ENCODE results near the gene KIAA0319L. TPM values are rescaled to one million over a fixed set of nuclear protein-coding genes. Genes with fewer than 3 reads are reported as not detected.

KIAA0319L gene
- total RNA-seq, 4 donors from 2014 or later, result 65.8 to 123 (median 111) TPM

DNA sequence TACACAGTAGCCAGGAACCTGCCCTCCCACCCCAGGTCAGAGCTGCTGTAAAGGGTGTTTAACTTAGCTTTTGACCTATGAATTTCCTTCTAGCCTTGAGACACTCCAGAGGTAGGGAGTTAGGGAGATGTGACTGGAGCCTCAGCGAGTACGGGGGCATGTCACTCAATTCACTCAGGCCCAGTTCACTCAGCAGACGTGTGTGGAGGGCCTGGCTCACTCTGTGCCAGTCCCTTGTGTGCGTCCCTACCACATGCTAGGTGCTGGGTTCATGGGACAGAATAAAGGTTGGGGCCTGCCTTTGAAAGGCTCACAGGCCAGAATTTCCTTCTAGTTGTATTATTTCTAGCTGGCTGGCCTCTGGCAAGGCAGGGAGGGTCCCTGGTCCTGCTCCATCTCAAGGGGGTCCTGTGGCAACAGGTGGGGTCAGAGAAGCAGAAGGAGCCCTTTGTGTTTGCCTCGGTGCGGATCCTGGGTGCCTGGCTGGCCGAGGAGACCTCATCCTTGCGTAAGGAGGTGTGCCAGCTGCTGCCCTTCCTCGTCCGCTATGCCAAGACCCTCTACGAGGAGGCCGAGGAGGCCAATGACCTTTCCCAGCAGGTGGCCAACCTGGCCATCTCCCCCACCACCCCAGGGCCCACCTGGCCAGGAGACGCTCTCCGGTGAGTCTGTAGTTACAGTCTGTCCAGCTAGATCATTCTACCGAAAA is 4.9 kb upstream of the KIAA0319L start:
- no peaks in the 10 kb centered on the region for H3K27me3 ChIP-seq
- TF ChIP-seq POLR2A (IDR thresholded peaks at IDR 0.05) (no peak), CTCF (IDR thresholded peaks at IDR 0.05) (no peak)
- intact Hi-C loops (cut with DNase I), result loop anchor here (5.0 to 10.0 kb wide), 2 partner anchors 57 to 210 kb away; no protein-coding TSS in a partner anchor
- H3K4me1 ChIP-seq, result peaks cover 5 to 6% of the 10 kb centered on the region in 2 donors
- DNase-seq, result no peak
- H3K27ac ChIP-seq, result no peak overlapping the region
- H3K9me3 ChIP-seq, result no peaks in the 10 kb centered on the region
- WGBS, 2 donors, result 92 to 95% methylated on average over 10 to 13 of the region's 15 CpGs
- H3K36me3 ChIP-seq, result peaks cover 0 to 3% of the 10 kb centered on the region in 2 donors
- H3K4me3 ChIP-seq (replicated peaks in 1 of 3), result no peak overlapping the region

- TF ChIP-seq POLR2A (IDR thresholded peaks at IDR 0.05), result no peak
- no peak for TF ChIP-seq CTCF (IDR thresholded peaks at IDR 0.05)
- intact Hi-C loops (cut with DNase I), result loop anchor here (5.0 to 10.0 kb wide), 2 partner anchors 57 to 211 kb away; no protein-coding TSS in a partner anchor
- Histone ChIP-seq H3K27me3 (no peaks in the 10 kb centered on the region), H3K4me1 (peaks cover 5 to 8% of the 10 kb centered on the region in 2 donors), H3K4me3 (replicated peaks in 1 of 3) (no peak overlapping the region), H3K36me3 (peaks cover 0 to 3% of the 10 kb centered on the region in 2 donors), H3K9me3 (no peaks in the 10 kb centered on the region), H3K27ac (no peak overlapping the region)
- WGBS, 2 donors, result 85 to 92% methylated on average over 11 of the region's 11 CpGs
- no peak for DNase-seq
These were observed 4.2 kb upstream of the KIAA0319L start for GRCh38 chr1:35561297-35561971.

DNA sequence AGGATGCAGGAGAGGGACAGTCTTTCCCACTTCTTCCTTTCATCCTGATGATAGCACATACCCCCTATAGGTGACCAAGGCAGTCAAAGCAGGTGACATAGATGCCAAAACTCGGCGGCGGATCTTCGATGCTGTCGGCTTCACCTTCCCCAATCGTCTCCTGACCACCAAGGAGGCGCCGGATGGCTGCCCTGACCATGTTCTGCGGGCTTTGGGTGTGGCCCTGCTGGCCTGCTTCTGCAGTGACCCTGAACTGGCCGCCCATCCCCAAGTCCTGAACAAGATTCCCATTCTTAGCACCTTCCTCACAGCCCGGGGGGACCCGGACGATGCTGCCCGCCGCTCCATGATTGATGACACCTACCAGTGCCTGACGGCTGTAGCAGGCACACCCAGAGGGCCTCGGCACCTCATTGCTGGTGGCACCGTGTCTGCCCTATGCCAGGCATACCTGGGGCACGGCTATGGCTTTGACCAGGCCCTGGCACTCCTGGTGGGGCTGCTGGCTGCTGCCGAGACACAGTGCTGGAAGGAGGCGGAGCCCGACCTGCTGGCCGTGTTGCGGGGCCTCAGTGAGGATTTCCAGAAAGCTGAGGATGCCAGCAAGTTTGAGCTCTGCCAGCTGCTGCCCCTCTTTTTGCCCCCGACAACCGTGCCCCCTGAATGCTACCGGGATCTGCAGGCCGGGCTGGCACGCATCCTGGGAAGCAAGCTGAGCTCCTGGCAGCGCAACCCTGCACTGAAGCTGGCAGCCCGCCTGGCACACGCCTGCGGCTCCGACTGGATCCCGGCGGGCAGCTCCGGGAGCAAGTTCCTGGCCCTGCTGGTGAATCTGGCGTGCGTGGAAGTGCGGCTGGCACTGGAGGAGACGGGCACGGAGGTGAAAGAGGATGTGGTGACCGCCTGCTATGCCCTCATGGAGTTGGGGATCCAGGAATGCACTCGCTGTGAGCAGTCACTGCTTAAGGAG is 3.3 kb upstream of the KIAA0319L start:
- no peak overlapping the region for H3K27ac ChIP-seq

GRCh38 chr1:35559317-35559944 is 2.2 kb upstream of the KIAA0319L start:
- no peaks in the 10 kb centered on the region for H3K9me3 ChIP-seq
- no peaks in the 10 kb centered on the region for H3K27me3 ChIP-seq
- H3K36me3 ChIP-seq, result peaks cover 0 to 3% of the 10 kb centered on the region in 2 donors
- WGBS, 2 donors, result 63 to 70% methylated on average over 7 of the region's 7 CpGs
- H3K4me3 ChIP-seq (replicated peaks in 1 of 3), result no peak overlapping the region
- DNase-seq, result no peak
- intact Hi-C loops (cut with DNase I), result no loop called here
- peaks cover 13 to 28% of the 10 kb centered on the region in 2 donors for H3K4me1 ChIP-seq
- H3K27ac ChIP-seq, result no peak overlapping the region
- TF ChIP-seq POLR2A (IDR thresholded peaks at IDR 0.05) (no peak), CTCF (IDR thresholded peaks at IDR 0.05) (no peak)

More for the DNA sequence above, 3.3 kb upstream of the KIAA0319L start:
- TF ChIP-seq CTCF (IDR thresholded peaks at IDR 0.05), result no peak
- TF ChIP-seq POLR2A (IDR thresholded peaks at IDR 0.05), result no peak
- no peak for DNase-seq
- H3K4me1 ChIP-seq, result peaks cover 9 to 17% of the 10 kb centered on the region in 2 donors
- 78 to 90% methylated on average over 25 to 31 of the region's 44 CpGs for WGBS, 2 donors
- no peaks in the 10 kb centered on the region for H3K27me3 ChIP-seq
- H3K9me3 ChIP-seq, result no peaks in the 10 kb centered on the region
- no peak overlapping the region for H3K4me3 ChIP-seq (replicated peaks in 1 of 3)
- H3K36me3 ChIP-seq, result peaks cover 0 to 3% of the 10 kb centered on the region in 2 donors
- intact Hi-C loops (cut with DNase I), result loop anchor here (5.0 to 10.0 kb wide), 2 partner anchors 56 to 212 kb away; no protein-coding TSS in a partner anchor

Data from thyroid gland (tissue), 4 donors.